NOMO-1 (cell line): ENCODE results near the gene CACNA2D2.

ENCODE experiments used
- DNase-seq, 2 experiments: peaks; one replicate each; lab custom pipeline; 2025; ENCODE audit not compliant: unreplicated experiment in 2 of 2; lab: John Stamatoyannopoulos, UW

Gene CACNA2D2

GRCh38 chr3:50470658-50471057 lies 32.8 kb downstream of the CACNA2D2 start:
- no peak for DNase-seq

- no peak for DNase-seq
These were observed 35.5 kb downstream of the CACNA2D2 start for GRCh38 chr3:50467919-50468318.

- DNase-seq = no peak
These were observed 37.3 kb downstream of the CACNA2D2 start for GRCh38 chr3:50466177-50466576.

GRCh38 chr3:50464569-50464968 lies 38.9 kb downstream of the CACNA2D2 start:
- no peak for DNase-seq

- no peak for DNase-seq
These were observed 43.6 kb downstream of the CACNA2D2 start for GRCh38 chr3:50459785-50460184.

GRCh38 chr3:50457988-50458387 lies 45.4 kb downstream of the CACNA2D2 start:
- no peak for DNase-seq

GRCh38 chr3:50455161-50456018 lies 48.0 kb downstream of the CACNA2D2 start:
- no peak for DNase-seq

- no peak for DNase-seq
These were observed 48.9 kb downstream of the CACNA2D2 start for GRCh38 chr3:50454481-50455070.

- no peak for DNase-seq
These were observed 49.5 kb downstream of the CACNA2D2 start for GRCh38 chr3:50453907-50454306.

- DNase-seq = no peak
These were observed 53.1 kb downstream of the CACNA2D2 start for GRCh38 chr3:50450209-50450921.

- DNase-seq = no peak
These were observed 54.5 kb downstream of the CACNA2D2 start for GRCh38 chr3:50448752-50449539.

- peak; percentile 31 to 61 for DNase-seq
These were observed 56.1 kb downstream of the CACNA2D2 start for GRCh38 chr3:50447290-50447840.

- no peak for DNase-seq
These were observed 57.5 kb downstream of the CACNA2D2 start for GRCh38 chr3:50445919-50446318.

GRCh38 chr3:50444782-50445181 lies 58.7 kb downstream of the CACNA2D2 start:
- DNase-seq = no peak

- DNase-seq = no peak
These were observed 59.2 kb downstream of the CACNA2D2 start for GRCh38 chr3:50444213-50444612.

GRCh38 chr3:50442945-50443579 lies 60.4 kb downstream of the CACNA2D2 start:
- no peak for DNase-seq

- DNase-seq = no peak
These were observed 61.8 kb downstream of the CACNA2D2 start for GRCh38 chr3:50441424-50442217.

- peak; percentile 29 to 42 for DNase-seq
These were observed 67.2 kb downstream of the CACNA2D2 start for GRCh38 chr3:50436114-50436674.
